Thyroid gland (tissue), 4 donors: ENCODE data around the gene NFIA.

ENCODE experiments used
- CTCF ChIP-seq, 6 experiments: fragments of 200-600 bp in 3 of 6; fragments of 450-650 bp in 3 of 6; sonication (generic) in 3 of 6; IDR thresholded peaks; one replicate each; pipeline ENCODE4 v1.5.1; 2016 to 2019; ENCODE audit warnings: antibody characterized with exemption in 6 of 6, mild to moderate bottlenecking in 2 of 6, inconsistent platforms in 1 of 6, moderate library complexity in 1 of 6
- POLR2A ChIP-seq, 2 donors: fragments of 450-650 bp; IDR thresholded peaks; one replicate each; pipeline ENCODE4 v1.6.1; 2017; ENCODE audit warnings: antibody characterized with exemption in 2 of 2, mild to moderate bottlenecking in 2 of 2, moderate library complexity in 1 of 2

- no peak for TF ChIP-seq CTCF (IDR thresholded peaks at IDR 0.05)
- no peak for TF ChIP-seq POLR2A (IDR thresholded peaks at IDR 0.05)
Measured at GRCh38 chr1:61046434-61046833, 35.9 kb upstream of the NFIA start.
